Left lung (tissue), 10 donors: ENCODE results near the gene PLCL2. TPM values are rescaled to one million over a fixed set of nuclear protein-coding genes. Genes with fewer than 3 reads are reported as not detected.

ENCODE experiments used
- ATAC-seq: fragments of 200-7000 bp; cut with Tn5 transposase; one replicate; pipeline ENCODE4 v1.9.1; 2020; ENCODE audit warnings: moderate library complexity
- DNase-seq, 4 donors: peaks; one replicate each; pipeline ENCODE4 v3.0.0-alpha.2; 2013 to 2020
- H3K27ac ChIP-seq, 2 donors: fragments of 200-600 bp; sonication (generic) in 1 of 2; one replicate each; pipeline versions ENCODE4 v1.5.0 to v1.8.0; 2020 to 2021
- H3K27me3 ChIP-seq, 2 donors: fragments of 200-600 bp; sonication (generic) in 1 of 2; one replicate each; pipeline versions ENCODE4 v1.5.0 to v1.8.0; 2020 to 2021
- H3K36me3 ChIP-seq, 2 donors: fragments of 200-600 bp; sonication (generic) in 1 of 2; one replicate each; pipeline versions ENCODE4 v1.5.0 to v1.8.0; 2020 to 2021
- H3K4me1 ChIP-seq, 2 donors: fragments of 200-600 bp; one replicate each; pipeline ENCODE4 v1.8.0; 2021
- H3K4me3 ChIP-seq, 2 donors: fragments of 200-600 bp; sonication (generic) in 1 of 2; one replicate each; pipeline versions ENCODE4 v1.5.0 to v1.8.0; 2020 to 2021; ENCODE audit warnings: mild to moderate bottlenecking in 1 of 2
- H3K9me3 ChIP-seq, 2 donors: fragments of 200-600 bp; sonication (generic) in 1 of 2; one replicate each; pipeline versions ENCODE4 v1.5.0 to v1.8.0; 2020 to 2021
- CTCF ChIP-seq, 2 donors: fragments of 200-600 bp; sonication (generic) in 1 of 2; IDR thresholded peaks; one replicate each; pipeline versions ENCODE4 v1.5.0 to v1.8.0; 2021; ENCODE audit warnings: antibody characterized with exemption in 2 of 2
- intact Hi-C, 2 donors: fragments of 100-400 bp; cut with DNase I; formaldehyde crosslinking; loops; one replicate each; pipeline versions ENCODE4 v1.11.2 to v1.14.2; 2022
- polyA plus RNA-seq, 6 donors: library from polyadenylated mRNA; unstranded; fragments of 120-200 nt; gene quantifications; one replicate each; pipeline ENCODE4 v1.2.1, GENCODE V29; 2013; ENCODE audit not compliant: insufficient read length in 6 of 6
- total RNA-seq, 2 donors: library from RNA; stranded (reverse); fragmentation: NEBNext Ultra II Directional; extraction: Animal tissue kit (Norgen Biotek cat#: 25700); gene quantifications; one replicate each; pipeline ENCODE4 v1.2.1, GENCODE V29; 2021
- donor health status: DM: no; HTN: yes; CAD: no.
- donor health status: DM: no; HTN: no; CAD: no.

The PLCL2 gene
- total and polyA plus RNA-seq, 8 donors = 7.8 to 15.7 (median 10.1) TPM

GRCh38 chr3:16916840-16917239 is 32.1 kb downstream of the PLCL2 start:
- H3K27me3 ChIP-seq = no peaks in the 10 kb centered on the region
- no peak overlapping the region for H3K4me3 ChIP-seq
- no peak for TF ChIP-seq CTCF (IDR thresholded peaks at IDR 0.05)
- no peak for ATAC-seq
- peaks cover 0 to 23% of the 10 kb centered on the region in 2 donors for H3K4me1 ChIP-seq
- no peak for DNase-seq
- peak overlapping the region in 1 of 2 donors; percentile 19 for H3K27ac ChIP-seq
- no peaks in the 10 kb centered on the region for H3K9me3 ChIP-seq
- intact Hi-C loops = no loop called here
- H3K36me3 ChIP-seq = no peaks in the 10 kb centered on the region

- intact Hi-C loops = no loop called here
- peaks cover 0 to 17% of the 10 kb centered on the region in 2 donors for H3K4me1 ChIP-seq
- DNase-seq (no peak), ATAC-seq (no peak)
- no peak for TF ChIP-seq CTCF (IDR thresholded peaks at IDR 0.05)
- H3K4me3 ChIP-seq = no peak overlapping the region
- no peaks in the 10 kb centered on the region for H3K9me3 ChIP-seq
- peak overlapping the region in 1 of 2 donors; percentile 19 for H3K27ac ChIP-seq
- no peaks in the 10 kb centered on the region for H3K36me3 ChIP-seq
- H3K27me3 ChIP-seq = no peaks in the 10 kb centered on the region
Measured at GRCh38 chr3:16917256-16917935, 32.6 kb downstream of the PLCL2 start.

GRCh38 chr3:16917980-16918682 is 33.4 kb downstream of the PLCL2 start:
- no peaks in the 10 kb centered on the region for H3K36me3 ChIP-seq
- no peaks in the 10 kb centered on the region for H3K27me3 ChIP-seq
- H3K27ac ChIP-seq = no peak overlapping the region
- no peak for TF ChIP-seq CTCF (IDR thresholded peaks at IDR 0.05)
- ATAC-seq (no peak), DNase-seq (no peak)
- no peak overlapping the region for H3K4me3 ChIP-seq
- intact Hi-C loops = no loop called here
- H3K4me1 ChIP-seq = peaks cover 0 to 11% of the 10 kb centered on the region in 2 donors
- no peaks in the 10 kb centered on the region for H3K9me3 ChIP-seq

- intact Hi-C loops = no loop called here
- no peak overlapping the region for H3K4me3 ChIP-seq
- no peak for DNase-seq
- ATAC-seq = no peak
- no peaks in the 10 kb centered on the region for H3K9me3 ChIP-seq
- H3K4me1 ChIP-seq = peaks cover 0 to 11% of the 10 kb centered on the region in 2 donors
- TF ChIP-seq CTCF (IDR thresholded peaks at IDR 0.05) = no peak
- no peaks in the 10 kb centered on the region for H3K27me3 ChIP-seq
- no peak overlapping the region for H3K27ac ChIP-seq
- no peaks in the 10 kb centered on the region for H3K36me3 ChIP-seq
Measured at GRCh38 chr3:16918683-16919025, 33.9 kb downstream of the PLCL2 start.

GRCh38 chr3:16923112-16923511 is 38.4 kb downstream of the PLCL2 start:
- Histone ChIP-seq H3K4me1 (peaks cover 0 to 5% of the 10 kb centered on the region in 2 donors), H3K4me3 (no peak overlapping the region), H3K36me3 (no peaks in the 10 kb centered on the region), H3K9me3 (no peaks in the 10 kb centered on the region), H3K27ac (no peak overlapping the region), H3K27me3 (no peaks in the 10 kb centered on the region)
- no peak for TF ChIP-seq CTCF (IDR thresholded peaks at IDR 0.05)
- ATAC-seq = no peak
- DNase-seq = no peak
- intact Hi-C loops = no loop called here
